ENCODE measurements around the gene RFTN1.

DNA sequence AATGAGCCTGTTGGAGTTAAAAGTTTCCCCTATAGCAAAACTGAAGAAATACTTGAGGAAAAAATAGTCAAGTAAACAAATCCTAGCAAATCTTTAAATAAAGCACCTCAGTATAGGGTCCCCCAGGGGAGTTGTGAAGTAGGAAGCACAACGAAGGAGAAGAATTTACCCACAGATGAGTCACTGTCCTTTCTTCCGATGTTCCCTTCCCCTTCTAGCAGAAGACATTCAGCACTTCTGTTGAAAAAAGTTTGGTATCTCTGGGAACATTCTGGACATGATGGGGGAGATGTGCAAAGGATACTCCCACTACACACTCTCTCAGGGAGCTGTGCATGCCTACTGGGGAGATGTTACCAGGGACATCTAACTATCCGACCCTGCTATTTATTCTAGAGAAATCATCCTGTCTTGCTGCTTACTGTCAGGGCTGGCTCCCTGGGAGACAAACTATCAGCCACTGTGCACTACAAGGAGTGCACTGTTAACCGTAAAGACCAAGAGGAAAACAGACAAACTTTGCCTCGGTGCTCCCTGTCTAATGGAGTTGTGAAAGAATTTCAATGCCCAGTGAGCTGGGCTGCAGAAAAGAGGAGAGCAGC, 93.8 kb downstream of the RFTN1 start:
- no peak for TF ChIP-seq EZH2 (IDR thresholded peaks at IDR 0.05; ENCODE audit: borderline replicate concordance, insufficient read depth, low read depth, low read length, poor library complexity, severe bottlenecking)
- no peak for TF ChIP-seq CTCF (IDR thresholded peaks at IDR 0.05)
